ENCODE measurements around the gene IL17RA.

DNA sequence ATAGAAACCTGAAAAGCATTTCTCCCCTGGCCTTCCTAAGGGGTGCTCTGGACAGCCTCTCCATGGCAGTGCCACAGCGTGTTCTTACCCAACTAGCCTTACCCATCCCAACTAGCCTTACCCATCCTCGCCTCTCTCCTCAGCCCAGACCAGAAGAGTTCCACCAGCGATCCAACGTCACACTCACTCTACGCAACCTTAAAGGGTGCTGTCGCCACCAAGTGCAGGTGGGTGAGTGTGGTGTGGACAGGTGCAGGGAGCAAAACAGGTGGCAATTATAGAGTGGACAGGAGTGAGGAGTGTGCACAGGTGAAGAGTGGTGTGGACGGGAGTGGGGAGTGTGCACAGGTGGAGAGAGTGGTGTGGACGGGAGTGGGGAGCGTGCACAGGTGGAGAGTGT is 18.6 kb downstream of the IL17RA start:
- TF ChIP-seq YY1 (IDR thresholded peaks at IDR 0.05; ENCODE audit: insufficient read depth, insufficient read length) (no peak), ZNF274 (IDR thresholded peaks at IDR 0.05; ENCODE audit: low read depth, low read length) (no peak), SUZ12 (IDR thresholded peaks at IDR 0.05; ENCODE audit: extremely low read depth, insufficient read depth, insufficient read length) (no peak)
